ENCODE data around the gene KIAA0040. TPM values are rescaled to one million over a fixed set of nuclear protein-coding genes. Genes with fewer than 3 reads are reported as not detected.

KIAA0040 gene
- total and polyA plus RNA-seq, 2 donors (not counting 3 experiments of a cell fraction or from before 2014, with no cell fraction given) = 8.3 to 10.9 TPM

GRCh38 chr1:175124861-175125260 lies 67.7 kb downstream of the KIAA0040 start:
- H2AFZ ChIP-seq (ENCODE audit: low read depth, low read length) = no peak overlapping the region
- dilution Hi-C loops (cut with MboI; ENCODE audit: extremely low pct_ligation_motif_present, low sequenced_read_pairs) (no loop called here), intact Hi-C loops (cut with micrococcal nuclease) (loop anchor here (1.0 kb wide), 2 partner anchors 96 to 355 kb away; no protein-coding TSS in a partner anchor)
- no peaks in the 10 kb centered on the region for H3K36me3 ChIP-seq (ENCODE audit: control insufficient read depth in 2 of 2, extremely low read depth in 1 of 2, insufficient read depth in 2 of 2, low read length in 2 of 2)
- no peak for TF ChIP-seq GATA2 (IDR thresholded peaks at IDR 0.05; ENCODE audit: insufficient read depth, insufficient read length, low read depth, low read length)
- H3K79me2 ChIP-seq (ENCODE audit: control insufficient read depth, insufficient read depth, low read length) = no peaks in the 10 kb centered on the region
- DNase-seq (ENCODE audit: low read depth, low spot score) (no peak), FAIRE-seq (no peak)
- ChIA-PET CTCF (interaction anchor here (0.5 to 4.3 kb wide), 57 partner anchors 9 to 979 kb away, joined by 3 to 265 read pairs (median 4); partner anchors contain the start of genes CACYBP, MRPS14 and TNN), POLR2A (no interaction called here)
- no peak overlapping the region for H3K4me2 ChIP-seq (ENCODE audit: insufficient read depth, low read length)
- H3K4me3 ChIP-seq (replicated peaks in 1 of 3; ENCODE audit: insufficient read depth in 1 of 3, low read depth in 1 of 3, low read length in 3 of 3) = no peak overlapping the region
- no peak overlapping the region for H3K9ac ChIP-seq (replicated peaks; ENCODE audit: extremely low read depth, insufficient read depth, low read length)
- H3K27ac ChIP-seq (ENCODE audit: insufficient read depth, low read depth, low read length) = no peak overlapping the region
- peaks cover 0 to 2% of the 10 kb centered on the region in 2 experiments for H3K27me3 ChIP-seq (ENCODE audit: control insufficient read depth in 2 of 2, insufficient read depth in 2 of 2, low read length in 2 of 2)
- no peaks in the 10 kb centered on the region for H3K9me3 ChIP-seq (replicated peaks; ENCODE audit: control insufficient read depth, insufficient read depth, low read length)
- no peaks in the 10 kb centered on the region for H4K20me1 ChIP-seq (replicated peaks; ENCODE audit: control insufficient read depth, extremely low read depth, insufficient read depth, low read length)
- no TSS peak for BruUV-seq (replicated peaks)
- H3K9me1 ChIP-seq (replicated peaks; ENCODE audit: control insufficient read depth, extremely low read depth, insufficient read depth, low read length) = no peaks in the 10 kb centered on the region
- no peaks in the 10 kb centered on the region for H3K4me1 ChIP-seq (ENCODE audit: control insufficient read depth, extremely low read depth, insufficient read depth, low read length)

- ChIA-PET POLR2A (no interaction called here), CTCF (interaction anchor here (1.3 to 2.8 kb wide), 3 partner anchors 26 to 91 kb away, joined by 4 to 11 read pairs (median 5); no protein-coding TSS in a partner anchor)
- Histone ChIP-seq H3K4me3 (replicated peaks in 1 of 3; ENCODE audit: insufficient read depth in 1 of 3, low read depth in 1 of 3, low read length in 3 of 3) (no peak overlapping the region), H3K9me1 (replicated peaks; ENCODE audit: control insufficient read depth, extremely low read depth, insufficient read depth, low read length) (no peaks in the 10 kb centered on the region), H3K9me3 (replicated peaks; ENCODE audit: control insufficient read depth, insufficient read depth, low read length) (no peaks in the 10 kb centered on the region), H3K4me2 (ENCODE audit: insufficient read depth, low read length) (no peak overlapping the region), H3K27me3 (ENCODE audit: control insufficient read depth in 2 of 2, insufficient read depth in 2 of 2, low read length in 2 of 2) (no peaks in the 10 kb centered on the region), H3K4me1 (ENCODE audit: control insufficient read depth, extremely low read depth, insufficient read depth, low read length) (no peaks in the 10 kb centered on the region), H2AFZ (ENCODE audit: low read depth, low read length) (no peak overlapping the region), H4K20me1 (replicated peaks; ENCODE audit: control insufficient read depth, extremely low read depth, insufficient read depth, low read length) (no peaks in the 10 kb centered on the region), H3K9ac (replicated peaks; ENCODE audit: extremely low read depth, insufficient read depth, low read length) (no peak overlapping the region), H3K79me2 (ENCODE audit: control insufficient read depth, insufficient read depth, low read length) (no peaks in the 10 kb centered on the region), H3K27ac (ENCODE audit: insufficient read depth, low read depth, low read length) (no peak overlapping the region), H3K36me3 (ENCODE audit: control insufficient read depth in 2 of 2, extremely low read depth in 1 of 2, insufficient read depth in 2 of 2, low read length in 2 of 2) (no peaks in the 10 kb centered on the region)
- dilution Hi-C loops (cut with MboI; ENCODE audit: extremely low pct_ligation_motif_present, low sequenced_read_pairs) (no loop called here), intact Hi-C loops (cut with micrococcal nuclease) (no loop called here)
- BruUV-seq (replicated peaks) = no TSS peak
- no peak for DNase-seq (ENCODE audit: low read depth, low spot score)
- no peak for FAIRE-seq
- TF ChIP-seq POLR2A (IDR thresholded peaks at IDR 0.05; ENCODE audit: low read depth, low read length) (no peak), MAX (IDR thresholded peaks at IDR 0.05; ENCODE audit: insufficient read depth, insufficient read length) (no peak), CTCF (IDR thresholded peaks at IDR 0.05; ENCODE audit: extremely low read depth in 1 of 2, insufficient read depth in 1 of 2, low read depth in 1 of 2, low read length in 2 of 2) (no peak), GATA2 (IDR thresholded peaks at IDR 0.05; ENCODE audit: insufficient read depth, insufficient read length, low read depth, low read length) (no peak), FOS (IDR thresholded peaks at IDR 0.05; ENCODE audit: borderline replicate concordance, insufficient read depth, low read length) (no peak), MYC (IDR thresholded peaks at IDR 0.05; ENCODE audit: low read depth, low read length) (no peak), EZH2 (IDR thresholded peaks at IDR 0.05; ENCODE audit: borderline replicate concordance, low read depth, low read length, severe bottlenecking) (no peak), JUN (IDR thresholded peaks at IDR 0.05; ENCODE audit: borderline replicate concordance, insufficient read depth, insufficient read length, low read depth) (no peak), POLR2AphosphoS5 (IDR thresholded peaks at IDR 0.05; ENCODE audit: insufficient read depth, low read depth, low read length) (no peak)
Measured at GRCh38 chr1:175120511-175120910, 72.1 kb downstream of the KIAA0040 start.

All from endothelial cell of umbilical vein (primary cell).